Thymus (tissue), 11 donors: ENCODE measurements around the gene NOPCHAP1. TPM values are rescaled to one million over a fixed set of nuclear protein-coding genes. Genes with fewer than 3 reads are reported as not detected.

Experiments
- DNase-seq, 9 donors: peaks; one replicate each; pipeline ENCODE4 v3.0.0-alpha.2; 2013; ENCODE audit warnings: low spot score in 9 of 9, low read depth in 6 of 9, missing footprints in 1 of 9
- H3K27ac ChIP-seq, 2 donors: one replicate each; pipeline ENCODE4 v1.5.1; 2013; ENCODE audit warnings: control low read depth in 1 of 2, low read depth in 1 of 2, low read length in 1 of 2, mild to moderate bottlenecking in 1 of 2, moderate library complexity in 1 of 2
- H3K27me3 ChIP-seq, 2 donors: one replicate each; pipeline ENCODE4 v1.5.1; 2013; ENCODE audit warnings: low read length in 1 of 2; ENCODE audit not compliant: control insufficient read depth in 2 of 2, insufficient read depth in 1 of 2
- H3K36me3 ChIP-seq, 2 donors: one replicate each; pipeline ENCODE4 v1.5.1; 2013; ENCODE audit warnings: low read length in 1 of 2, mild to moderate bottlenecking in 1 of 2, moderate library complexity in 1 of 2; ENCODE audit not compliant: control insufficient read depth in 2 of 2, insufficient read depth in 2 of 2
- H3K4me1 ChIP-seq, 2 donors: one replicate each; pipeline ENCODE4 v1.5.1; 2013; ENCODE audit warnings: low read length in 2 of 2; ENCODE audit not compliant: control insufficient read depth in 2 of 2, insufficient read depth in 2 of 2
- H3K4me3 ChIP-seq, 2 donors: one replicate each; pipeline ENCODE4 v1.5.1; 2013; ENCODE audit warnings: low read length in 2 of 2, control low read depth in 1 of 2, mild to moderate bottlenecking in 1 of 2
- H3K9me3 ChIP-seq, 2 donors: one replicate each; pipeline ENCODE4 v1.5.1; 2013; ENCODE audit warnings: low read length in 1 of 2, mild to moderate bottlenecking in 1 of 2; ENCODE audit not compliant: control insufficient read depth in 2 of 2, insufficient read depth in 1 of 2
- WGBS: extraction: QIAGEN DNeasy Blood & Tissue Kit; methylation state at CpG from one replicate; pipeline ENCODE4 v1.1.7; 2013; 5-methylcytosine and 5-hydroxymethylcytosine counted together
- polyA plus RNA-seq: library from polyadenylated mRNA; stranded (reverse); fragments of 200-250 nt; gene quantifications from one replicate; pipeline ENCODE4 v1.2.3, GENCODE V29; 2013
- total RNA-seq: library from RNA; stranded (reverse); fragments of 120-200 nt; gene quantifications from one replicate; pipeline ENCODE4 v1.2.4, GENCODE V29; 2013
- donor health status: healthy.

Gene NOPCHAP1
- total and polyA plus RNA-seq, 2 donors = 15.5 to 29.6 TPM

GRCh38 chr12:104959335-104959841, 26.7 kb upstream of the NOPCHAP1 start:
- peaks cover 4 to 15% of the 10 kb centered on the region in 2 donors for H3K4me1 ChIP-seq
- no peaks in the 10 kb centered on the region for H3K36me3 ChIP-seq
- peak overlapping the region; percentile 2 to 55 for H3K27ac ChIP-seq
- DNase-seq = peak in 1 of 9 donors; percentile 15
- WGBS = 93% methylated on average over 2 of the region's 2 CpGs
- no peaks in the 10 kb centered on the region for H3K9me3 ChIP-seq
- H3K4me3 ChIP-seq = no peak overlapping the region
- H3K27me3 ChIP-seq = peaks cover 8 to 55% of the 10 kb centered on the region in 2 donors

DNA sequence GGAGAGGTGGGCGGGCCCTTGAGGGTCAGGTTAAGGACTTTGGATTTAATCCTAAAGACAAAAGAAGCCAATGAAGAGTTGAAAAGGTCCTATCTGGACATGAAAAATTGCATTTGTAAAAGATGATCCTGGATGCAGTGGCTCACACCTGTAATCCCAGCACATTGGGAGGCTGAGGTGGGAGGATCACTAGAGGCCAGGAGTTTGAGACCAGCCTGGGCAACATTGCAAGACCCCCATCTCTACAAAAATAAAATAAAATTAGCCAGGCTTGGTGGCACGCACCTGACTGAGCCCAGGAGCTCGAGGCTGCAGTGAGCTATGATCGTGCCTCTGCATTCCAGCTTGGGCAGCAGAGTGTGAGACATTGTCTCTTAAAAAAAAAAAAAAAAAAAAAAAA, 25.7 kb upstream of the NOPCHAP1 start:
- no peak for DNase-seq
- no peaks in the 10 kb centered on the region for H3K36me3 ChIP-seq
- H3K4me1 ChIP-seq = peaks cover 4 to 15% of the 10 kb centered on the region in 2 donors
- 97% methylated on average over 4 of the region's 4 CpGs for WGBS
- peaks cover 8 to 49% of the 10 kb centered on the region in 2 donors for H3K27me3 ChIP-seq
- no peaks in the 10 kb centered on the region for H3K9me3 ChIP-seq
- no peak overlapping the region for H3K4me3 ChIP-seq
- no peak overlapping the region for H3K27ac ChIP-seq

DNA sequence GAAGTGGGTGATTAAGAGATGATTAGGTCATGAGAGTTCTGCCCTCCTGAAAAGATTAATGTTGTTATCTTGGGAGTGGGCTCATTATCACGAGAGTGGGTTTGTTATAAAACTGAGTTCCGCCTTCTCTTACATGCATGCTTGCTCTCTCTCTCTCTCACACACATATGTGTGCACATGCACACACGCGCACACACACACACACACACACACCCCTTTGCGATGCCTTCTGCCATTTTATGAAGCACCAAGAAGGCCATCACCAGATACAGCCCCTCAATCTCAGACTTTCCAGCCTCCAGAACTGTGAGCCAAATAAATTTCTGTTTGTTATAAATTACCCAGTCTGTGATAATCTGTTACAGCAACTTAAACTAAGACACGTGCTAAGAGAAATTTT, 22.4 kb upstream of the NOPCHAP1 start:
- Histone ChIP-seq H3K27ac (no peak overlapping the region), H3K9me3 (no peaks in the 10 kb centered on the region), H3K36me3 (no peaks in the 10 kb centered on the region), H3K4me3 (no peak overlapping the region), H3K4me1 (peaks cover 0 to 8% of the 10 kb centered on the region in 2 donors), H3K27me3 (peaks cover 0 to 17% of the 10 kb centered on the region in 2 donors)
- WGBS = 88% methylated on average over 6 of the region's 6 CpGs
- no peak for DNase-seq

GRCh38 chr12:104964167-104964855, 21.8 kb upstream of the NOPCHAP1 start:
- H3K9me3 ChIP-seq = no peaks in the 10 kb centered on the region
- H3K27me3 ChIP-seq = peaks cover 0 to 12% of the 10 kb centered on the region in 2 donors
- 84% methylated on average over 8 of the region's 8 CpGs for WGBS
- no peak overlapping the region for H3K4me3 ChIP-seq
- no peaks in the 10 kb centered on the region for H3K36me3 ChIP-seq
- peaks cover 0 to 3% of the 10 kb centered on the region in 2 donors for H3K4me1 ChIP-seq
- DNase-seq = no peak
- no peak overlapping the region for H3K27ac ChIP-seq

GRCh38 chr12:104964856-104965205, 21.3 kb upstream of the NOPCHAP1 start:
- H3K27ac ChIP-seq = no peak overlapping the region
- no peaks in the 10 kb centered on the region for H3K9me3 ChIP-seq
- peaks cover 0 to 3% of the 10 kb centered on the region in 2 donors for H3K4me1 ChIP-seq
- DNase-seq = no peak
- peaks cover 0 to 9% of the 10 kb centered on the region in 2 donors for H3K27me3 ChIP-seq
- no peaks in the 10 kb centered on the region for H3K36me3 ChIP-seq
- 87% methylated on average over 2 of the region's 2 CpGs for WGBS
- no peak overlapping the region for H3K4me3 ChIP-seq

DNA sequence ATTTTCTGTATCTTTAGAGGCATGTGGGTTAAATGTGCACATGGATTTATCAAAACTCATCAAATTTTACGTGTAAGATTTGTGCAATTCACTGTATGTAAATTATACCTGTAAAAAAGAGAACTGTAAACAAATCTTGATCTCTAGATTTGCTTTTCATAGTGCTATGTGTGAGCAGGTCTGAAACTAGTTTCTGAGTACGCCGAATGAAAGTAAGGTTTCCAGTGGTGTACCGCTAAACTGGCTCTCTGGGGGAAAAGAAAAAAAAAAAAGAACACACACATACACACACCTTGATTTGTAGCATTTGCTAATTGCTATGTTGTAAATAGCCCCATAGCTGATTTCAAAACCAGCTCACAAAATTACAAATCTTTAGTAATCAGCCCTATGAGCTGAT, 19.4 kb upstream of the NOPCHAP1 start:
- Histone ChIP-seq H3K4me1 (no peaks in the 10 kb centered on the region), H3K36me3 (no peaks in the 10 kb centered on the region), H3K27ac (no peak overlapping the region), H3K27me3 (peaks cover 0 to 4% of the 10 kb centered on the region in 2 donors), H3K4me3 (no peak overlapping the region), H3K9me3 (no peaks in the 10 kb centered on the region)
- no peak for DNase-seq
- WGBS = 97% methylated on average over 4 of the region's 4 CpGs

DNA sequence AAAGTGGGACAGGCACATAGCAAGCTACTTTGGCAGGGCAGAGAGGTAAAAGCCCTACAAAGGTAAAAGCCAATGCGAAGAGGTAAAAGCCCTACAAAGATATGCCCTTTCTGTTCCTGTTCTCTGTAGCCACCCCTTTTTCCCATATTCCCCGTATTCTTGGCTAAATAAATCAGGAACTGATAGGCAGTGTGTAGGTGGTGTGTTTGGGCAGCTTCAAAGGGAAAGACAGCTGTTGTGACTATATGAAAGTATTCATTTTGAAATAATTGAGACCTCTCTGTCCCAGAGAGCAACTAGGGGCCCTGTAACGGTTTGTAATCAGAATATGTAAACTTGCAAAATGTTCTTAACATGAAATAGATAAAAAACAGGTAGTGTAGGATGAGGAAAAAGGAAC, 16.8 kb upstream of the NOPCHAP1 start:
- Histone ChIP-seq H3K9me3 (no peaks in the 10 kb centered on the region), H3K27me3 (no peaks in the 10 kb centered on the region), H3K27ac (no peak overlapping the region), H3K4me3 (no peak overlapping the region), H3K4me1 (no peaks in the 10 kb centered on the region), H3K36me3 (no peaks in the 10 kb centered on the region)
- WGBS = 93% methylated on average over 3 of the region's 3 CpGs
- no peak for DNase-seq

DNA sequence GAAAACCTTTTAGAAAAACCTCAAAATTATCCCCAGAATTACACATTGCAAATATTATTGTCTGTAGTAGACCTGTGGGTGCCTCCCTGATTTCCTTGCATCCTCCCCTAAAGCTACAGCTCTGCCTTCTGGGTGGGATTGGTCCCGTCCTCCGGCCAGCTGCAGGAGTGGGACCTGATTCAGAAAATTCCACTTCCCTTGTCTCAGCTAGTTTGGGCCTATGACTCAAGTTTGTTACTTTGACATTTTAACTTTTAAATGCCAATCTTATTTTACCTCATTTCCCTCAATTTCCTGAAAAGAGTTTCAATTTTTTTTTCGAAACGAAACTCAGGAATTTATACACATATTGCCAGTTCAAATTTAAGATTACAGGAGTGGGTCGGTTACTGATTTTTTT, 14.8 kb upstream of the NOPCHAP1 start:
- 80% methylated on average over 5 of the region's 5 CpGs for WGBS
- H3K36me3 ChIP-seq = no peaks in the 10 kb centered on the region
- no peak for DNase-seq
- no peak overlapping the region for H3K27ac ChIP-seq
- no peaks in the 10 kb centered on the region for H3K27me3 ChIP-seq
- no peaks in the 10 kb centered on the region for H3K4me1 ChIP-seq
- H3K9me3 ChIP-seq = no peaks in the 10 kb centered on the region
- no peak overlapping the region for H3K4me3 ChIP-seq

GRCh38 chr12:104973250-104973649, 12.9 kb upstream of the NOPCHAP1 start:
- Histone ChIP-seq H3K27ac (no peak overlapping the region), H3K4me3 (no peak overlapping the region), H3K27me3 (no peaks in the 10 kb centered on the region), H3K4me1 (no peaks in the 10 kb centered on the region), H3K9me3 (no peaks in the 10 kb centered on the region), H3K36me3 (no peaks in the 10 kb centered on the region)
- over 99% methylated on average over 5 of the region's 5 CpGs for WGBS
- DNase-seq = no peak
